HEK293 (cell line): ENCODE results near the gene THUMPD1.

ENCODE experiments used
- CTCF ChIA-PET: fragments of 350-600 bp; formaldehyde crosslinking; extraction: SDS; loops from one replicate; lab custom pipeline; 2021; ENCODE audit warnings: antibody characterized with exemption; lab: Yijun Ruan, JAX
- POLR2A ChIA-PET: fragments of 300-600 bp; formaldehyde crosslinking; extraction: SDS; loops from one replicate; lab custom pipeline; 2020; ENCODE audit warnings: antibody characterized with exemption, inconsistent platforms; lab: Yijun Ruan, JAX
- H3K27ac ChIP-seq: fragments of 200-500 bp; sonication (Bioruptor generic); 2 replicates; pipeline ENCODE4 v1.5.1; 2014; ENCODE audit warnings: low read depth, low read length, control low read depth, inconsistent platforms; ENCODE audit errors: extremely low read depth
- H3K36me3 ChIP-seq, 2 experiments: fragments of 200-500 bp in 1 of 2; sonication (Bioruptor generic) in 1 of 2; 1 replicate in 1 of 2; 2 replicates in 1 of 2; pipeline ENCODE4 v1.5.1; 2014 to 2017; ENCODE audit warnings: inconsistent platforms in 2 of 2, low read length in 2 of 2; ENCODE audit not compliant: control insufficient read depth in 2 of 2, insufficient read depth in 1 of 2
- H3K4me1 ChIP-seq: fragments of 200-500 bp; sonication (Bioruptor generic); 2 replicates; pipeline ENCODE4 v1.5.1; 2014; ENCODE audit warnings: mild to moderate bottlenecking, low read length, inconsistent platforms; ENCODE audit not compliant: control insufficient read depth, insufficient read depth
- H3K4me3 ChIP-seq: 2 replicates; pipeline ENCODE4 v1.5.1; 2011; ENCODE audit warnings: low read depth, mild to moderate bottlenecking, control low read depth, low read length, moderate library complexity
- H3K9me3 ChIP-seq: fragments of 200-500 bp; sonication (Bioruptor generic); 2 replicates; pipeline ENCODE4 v1.5.1; 2014; ENCODE audit warnings: low read depth, low read length, inconsistent platforms; ENCODE audit not compliant: control insufficient read depth, insufficient read depth
- OVOL3 ChIP-seq: fragments of 450-650 bp; formaldehyde crosslinking; IDR thresholded peaks from 2 replicates; pipeline ENCODE4 v1.5.1; 2016; ENCODE audit warnings: missing biosample characterization, missing genetic modification characterization
- SP2 ChIP-seq: fragments of 450-650 bp; formaldehyde crosslinking; IDR thresholded peaks from 2 replicates; pipeline ENCODE4 v1.5.1; 2016; ENCODE audit warnings: missing biosample characterization, missing genetic modification characterization
- ZFP37 ChIP-seq: fragments of 450-650 bp; formaldehyde crosslinking; IDR thresholded peaks from 2 replicates; pipeline ENCODE4 v1.5.1; 2016; ENCODE audit warnings: missing biosample characterization, missing genetic modification characterization
- ZNF184 ChIP-seq: fragments of 450-650 bp; IDR thresholded peaks from 2 replicates; pipeline ENCODE4 v1.5.1; 2018; ENCODE audit warnings: missing biosample characterization, mild to moderate bottlenecking, missing genetic modification characterization
- ZNF24 ChIP-seq: fragments of 450-650 bp; formaldehyde crosslinking; IDR thresholded peaks from 2 replicates; pipeline ENCODE4 v1.5.1; 2016; ENCODE audit warnings: missing biosample characterization, missing genetic modification characterization
- ZNF37A ChIP-seq: fragments of 450-650 bp; IDR thresholded peaks from 2 replicates; pipeline ENCODE4 v1.5.1; 2018; ENCODE audit warnings: missing biosample characterization, missing genetic modification characterization
- ZNF391 ChIP-seq: fragments of 450-650 bp; formaldehyde crosslinking; IDR thresholded peaks from 2 replicates; pipeline ENCODE4 v1.5.1; 2016; ENCODE audit warnings: low read depth, missing biosample characterization, missing genetic modification characterization, borderline replicate concordance
- ZNF510 ChIP-seq: fragments of 450-650 bp; formaldehyde crosslinking; IDR thresholded peaks from 2 replicates; pipeline ENCODE4 v1.5.1; 2018; ENCODE audit warnings: mild to moderate bottlenecking, missing genetic modification characterization, missing biosample characterization; ENCODE audit not compliant: insufficient replicate concordance
- ZNF707 ChIP-seq: fragments of 450-650 bp; formaldehyde crosslinking; IDR thresholded peaks from 2 replicates; pipeline ENCODE4 v1.5.1; 2016; ENCODE audit warnings: missing biosample characterization, missing genetic modification characterization
- ZNF768 ChIP-seq: fragments of 450-650 bp; formaldehyde crosslinking; IDR thresholded peaks from 2 replicates; pipeline ENCODE4 v1.5.1; 2018; ENCODE audit warnings: missing biosample characterization, mild to moderate bottlenecking, missing genetic modification characterization
- ZNF791 ChIP-seq: fragments of 450-650 bp; formaldehyde crosslinking; IDR thresholded peaks from 2 replicates; pipeline ENCODE4 v1.5.1; 2016; ENCODE audit warnings: missing biosample characterization, missing genetic modification characterization
- TF ChIP-seq, protein P1 (sequence below): fragments of 450-650 bp; formaldehyde crosslinking; conservative IDR thresholded peaks from 2 replicates; pipeline ENCODE4 v1.5.1; 2016; ENCODE audit warnings: low read depth, missing biosample characterization, missing genetic modification characterization
- TF ChIP-seq, protein P2 (sequence below): fragments of 450-650 bp; formaldehyde crosslinking; IDR thresholded peaks from 2 replicates; pipeline ENCODE4 v1.5.1; 2016; ENCODE audit warnings: missing biosample characterization, missing genetic modification characterization, low read depth
- TF ChIP-seq, protein P3 (sequence below): fragments of 450-650 bp; formaldehyde crosslinking; IDR thresholded peaks from 2 replicates; pipeline ENCODE4 v1.5.1; 2016; ENCODE audit warnings: missing biosample characterization, missing genetic modification characterization
- TF ChIP-seq, protein P4 (sequence below): sonication (generic); formaldehyde crosslinking; IDR thresholded peaks from 2 replicates; pipeline ENCODE4 v1.8.1; 2022; ENCODE audit warnings: mild to moderate bottlenecking, moderate library complexity, missing genetic modification reagents
- TF ChIP-seq, protein P5 (sequence below): fragments of 450-650 bp; formaldehyde crosslinking; IDR thresholded peaks from 2 replicates; pipeline ENCODE4 v1.5.1; 2016; ENCODE audit warnings: missing biosample characterization, missing genetic modification characterization, borderline replicate concordance

The THUMPD1 gene

DNA sequence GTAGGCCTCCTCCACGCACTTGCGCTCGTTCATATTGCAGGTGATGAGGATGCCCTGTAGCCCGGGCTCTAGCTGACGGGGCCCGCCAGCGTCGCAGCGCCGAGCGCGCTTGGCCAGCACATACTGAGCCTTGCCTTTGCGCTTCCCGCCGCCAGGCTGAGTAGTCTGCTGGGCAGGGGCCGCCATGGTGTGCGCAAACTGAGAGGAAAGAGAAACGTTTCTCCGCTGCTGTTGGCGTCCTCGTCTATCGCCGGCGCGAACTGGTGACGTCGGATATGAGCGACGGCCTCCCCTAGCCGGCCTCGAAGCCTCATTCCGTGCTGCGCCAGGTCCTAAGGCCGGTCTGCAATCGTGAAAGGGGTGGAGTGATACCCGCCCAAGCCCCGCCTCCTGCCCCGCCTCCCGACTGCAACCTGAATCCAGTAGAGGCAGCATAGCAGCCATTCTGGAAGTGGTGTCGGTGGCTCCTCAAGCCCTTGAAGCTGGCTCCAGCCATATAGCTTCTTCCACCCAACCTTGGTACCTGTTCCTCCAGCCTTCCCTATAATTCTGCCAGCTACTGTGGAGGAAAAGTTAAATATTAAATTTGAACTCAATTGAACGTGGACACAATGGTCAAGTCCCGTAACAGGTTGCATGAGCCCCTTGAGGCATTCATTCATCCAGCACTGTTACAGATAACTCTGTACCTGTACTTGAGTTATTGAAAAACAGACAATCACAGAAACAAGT lies at the start of gene THUMPD1 (continued):
- TF ChIP-seq, protein P1, sequence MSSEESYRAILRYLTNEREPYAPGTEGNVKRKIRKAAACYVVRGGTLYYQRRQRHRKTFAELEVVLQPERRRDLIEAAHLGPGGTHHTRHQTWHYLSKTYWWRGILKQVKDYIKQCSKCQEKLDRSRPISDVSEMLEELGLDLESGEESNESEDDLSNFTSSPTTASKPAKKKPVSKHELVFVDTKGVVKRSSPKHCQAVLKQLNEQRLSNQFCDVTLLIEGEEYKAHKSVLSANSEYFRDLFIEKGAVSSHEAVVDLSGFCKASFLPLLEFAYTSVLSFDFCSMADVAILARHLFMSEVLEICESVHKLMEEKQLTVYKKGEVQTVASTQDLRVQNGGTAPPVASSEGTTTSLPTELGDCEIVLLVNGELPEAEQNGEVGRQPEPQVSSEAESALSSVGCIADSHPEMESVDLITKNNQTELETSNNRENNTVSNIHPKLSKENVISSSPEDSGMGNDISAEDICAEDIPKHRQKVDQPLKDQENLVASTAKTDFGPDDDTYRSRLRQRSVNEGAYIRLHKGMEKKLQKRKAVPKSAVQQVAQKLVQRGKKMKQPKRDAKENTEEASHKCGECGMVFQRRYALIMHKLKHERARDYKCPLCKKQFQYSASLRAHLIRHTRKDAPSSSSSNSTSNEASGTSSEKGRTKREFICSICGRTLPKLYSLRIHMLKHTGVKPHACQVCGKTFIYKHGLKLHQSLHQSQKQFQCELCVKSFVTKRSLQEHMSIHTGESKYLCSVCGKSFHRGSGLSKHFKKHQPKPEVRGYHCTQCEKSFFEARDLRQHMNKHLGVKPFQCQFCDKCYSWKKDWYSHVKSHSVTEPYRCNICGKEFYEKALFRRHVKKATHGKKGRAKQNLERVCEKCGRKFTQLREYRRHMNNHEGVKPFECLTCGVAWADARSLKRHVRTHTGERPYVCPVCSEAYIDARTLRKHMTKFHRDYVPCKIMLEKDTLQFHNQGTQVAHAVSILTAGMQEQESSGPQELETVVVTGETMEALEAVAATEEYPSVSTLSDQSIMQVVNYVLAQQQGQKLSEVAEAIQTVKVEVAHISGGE (tag by site-specific recombination) = 0 out of 2 replicates have a peak, but pooled peaks have one; percentile 29
- TF ChIP-seq ZFP37 (tag by site-specific recombination) (no peak), ZNF37A (tag by site-specific recombination) (no peak), ZNF391 (0 out of 2 replicates have a peak, but pooled peaks have one; percentile 37), SP2 (tag by site-specific recombination) (peak; percentile 71), ZNF768 (no peak)
- TF ChIP-seq, protein P2, sequence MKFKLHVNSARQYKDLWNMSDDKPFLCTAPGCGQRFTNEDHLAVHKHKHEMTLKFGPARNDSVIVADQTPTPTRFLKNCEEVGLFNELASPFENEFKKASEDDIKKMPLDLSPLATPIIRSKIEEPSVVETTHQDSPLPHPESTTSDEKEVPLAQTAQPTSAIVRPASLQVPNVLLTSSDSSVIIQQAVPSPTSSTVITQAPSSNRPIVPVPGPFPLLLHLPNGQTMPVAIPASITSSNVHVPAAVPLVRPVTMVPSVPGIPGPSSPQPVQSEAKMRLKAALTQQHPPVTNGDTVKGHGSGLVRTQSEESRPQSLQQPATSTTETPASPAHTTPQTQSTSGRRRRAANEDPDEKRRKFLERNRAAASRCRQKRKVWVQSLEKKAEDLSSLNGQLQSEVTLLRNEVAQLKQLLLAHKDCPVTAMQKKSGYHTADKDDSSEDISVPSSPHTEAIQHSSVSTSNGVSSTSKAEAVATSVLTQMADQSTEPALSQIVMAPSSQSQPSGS (tag by site-specific recombination) = peak; percentile 60

DNA sequence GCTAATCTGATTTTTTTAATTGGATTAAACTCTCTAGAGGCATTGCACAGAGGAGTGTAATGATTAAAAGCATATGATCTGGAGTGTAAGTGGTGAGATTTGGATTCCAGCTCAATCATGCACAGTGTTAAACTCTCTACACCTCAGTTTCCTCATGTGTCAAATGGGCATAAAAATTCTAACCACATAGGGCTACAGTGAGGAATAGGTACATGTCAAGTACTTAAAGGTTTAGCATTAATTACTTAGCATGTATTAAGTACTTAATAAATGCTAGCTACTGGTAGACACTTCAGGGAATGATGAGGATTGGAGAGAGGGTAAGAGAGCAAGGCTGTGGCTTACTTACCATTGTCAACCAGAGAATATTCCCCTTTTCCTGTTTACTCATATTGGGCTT lies 47.5 kb upstream of the THUMPD1 start:
- ChIA-PET POLR2A (interaction anchor here (0.7 kb wide), 1 partner anchor 24 kb away, joined by 11 read pairs; no protein-coding TSS in a partner anchor), CTCF (interaction anchor here (0.6 to 2.6 kb wide), 2 partner anchors 13 to 532 kb away, joined by 3 to 15 read pairs; no protein-coding TSS in a partner anchor)
- Histone ChIP-seq H3K36me3 (no peaks in the 10 kb centered on the region), H3K4me1 (no peaks in the 10 kb centered on the region), H3K27ac (no peak overlapping the region), H3K9me3 (no peaks in the 10 kb centered on the region), H3K4me3 (no peak overlapping the region)
- TF ChIP-seq OVOL3 (tag by site-specific recombination) = no peak
- TF ChIP-seq ZNF24 (tag by site-specific recombination) = no peak
- TF ChIP-seq, protein P3, sequence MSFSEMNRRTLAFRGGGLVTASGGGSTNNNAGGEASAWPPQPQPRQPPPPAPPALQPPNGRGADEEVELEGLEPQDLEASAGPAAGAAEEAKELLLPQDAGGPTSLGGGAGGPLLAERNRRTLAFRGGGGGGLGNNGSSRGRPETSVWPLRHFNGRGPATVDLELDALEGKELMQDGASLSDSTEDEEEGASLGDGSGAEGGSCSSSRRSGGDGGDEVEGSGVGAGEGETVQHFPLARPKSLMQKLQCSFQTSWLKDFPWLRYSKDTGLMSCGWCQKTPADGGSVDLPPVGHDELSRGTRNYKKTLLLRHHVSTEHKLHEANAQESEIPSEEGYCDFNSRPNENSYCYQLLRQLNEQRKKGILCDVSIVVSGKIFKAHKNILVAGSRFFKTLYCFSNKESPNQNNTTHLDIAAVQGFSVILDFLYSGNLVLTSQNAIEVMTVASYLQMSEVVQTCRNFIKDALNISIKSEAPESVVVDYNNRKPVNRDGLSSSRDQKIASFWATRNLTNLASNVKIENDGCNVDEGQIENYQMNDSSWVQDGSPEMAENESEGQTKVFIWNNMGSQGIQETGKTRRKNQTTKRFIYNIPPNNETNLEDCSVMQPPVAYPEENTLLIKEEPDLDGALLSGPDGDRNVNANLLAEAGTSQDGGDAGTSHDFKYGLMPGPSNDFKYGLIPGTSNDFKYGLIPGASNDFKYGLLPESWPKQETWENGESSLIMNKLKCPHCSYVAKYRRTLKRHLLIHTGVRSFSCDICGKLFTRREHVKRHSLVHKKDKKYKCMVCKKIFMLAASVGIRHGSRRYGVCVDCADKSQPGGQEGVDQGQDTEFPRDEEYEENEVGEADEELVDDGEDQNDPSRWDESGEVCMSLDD = no peak
- TF ChIP-seq, protein P4, sequence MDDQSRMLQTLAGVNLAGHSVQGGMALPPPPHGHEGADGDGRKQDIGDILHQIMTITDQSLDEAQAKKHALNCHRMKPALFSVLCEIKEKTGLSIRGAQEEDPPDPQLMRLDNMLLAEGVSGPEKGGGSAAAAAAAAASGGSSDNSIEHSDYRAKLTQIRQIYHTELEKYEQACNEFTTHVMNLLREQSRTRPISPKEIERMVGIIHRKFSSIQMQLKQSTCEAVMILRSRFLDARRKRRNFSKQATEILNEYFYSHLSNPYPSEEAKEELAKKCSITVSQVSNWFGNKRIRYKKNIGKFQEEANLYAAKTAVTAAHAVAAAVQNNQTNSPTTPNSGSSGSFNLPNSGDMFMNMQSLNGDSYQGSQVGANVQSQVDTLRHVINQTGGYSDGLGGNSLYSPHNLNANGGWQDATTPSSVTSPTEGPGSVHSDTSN (CRISPR knock-in tag) = no peak
- TF ChIP-seq ZNF791 (tag by site-specific recombination) = no peak
- TF ChIP-seq ZNF184 (tag by site-specific recombination) = no peak
- no peak for TF ChIP-seq ZNF510 (tag by site-specific recombination)
- TF ChIP-seq ZNF707 = no peak
- TF ChIP-seq, protein P5, sequence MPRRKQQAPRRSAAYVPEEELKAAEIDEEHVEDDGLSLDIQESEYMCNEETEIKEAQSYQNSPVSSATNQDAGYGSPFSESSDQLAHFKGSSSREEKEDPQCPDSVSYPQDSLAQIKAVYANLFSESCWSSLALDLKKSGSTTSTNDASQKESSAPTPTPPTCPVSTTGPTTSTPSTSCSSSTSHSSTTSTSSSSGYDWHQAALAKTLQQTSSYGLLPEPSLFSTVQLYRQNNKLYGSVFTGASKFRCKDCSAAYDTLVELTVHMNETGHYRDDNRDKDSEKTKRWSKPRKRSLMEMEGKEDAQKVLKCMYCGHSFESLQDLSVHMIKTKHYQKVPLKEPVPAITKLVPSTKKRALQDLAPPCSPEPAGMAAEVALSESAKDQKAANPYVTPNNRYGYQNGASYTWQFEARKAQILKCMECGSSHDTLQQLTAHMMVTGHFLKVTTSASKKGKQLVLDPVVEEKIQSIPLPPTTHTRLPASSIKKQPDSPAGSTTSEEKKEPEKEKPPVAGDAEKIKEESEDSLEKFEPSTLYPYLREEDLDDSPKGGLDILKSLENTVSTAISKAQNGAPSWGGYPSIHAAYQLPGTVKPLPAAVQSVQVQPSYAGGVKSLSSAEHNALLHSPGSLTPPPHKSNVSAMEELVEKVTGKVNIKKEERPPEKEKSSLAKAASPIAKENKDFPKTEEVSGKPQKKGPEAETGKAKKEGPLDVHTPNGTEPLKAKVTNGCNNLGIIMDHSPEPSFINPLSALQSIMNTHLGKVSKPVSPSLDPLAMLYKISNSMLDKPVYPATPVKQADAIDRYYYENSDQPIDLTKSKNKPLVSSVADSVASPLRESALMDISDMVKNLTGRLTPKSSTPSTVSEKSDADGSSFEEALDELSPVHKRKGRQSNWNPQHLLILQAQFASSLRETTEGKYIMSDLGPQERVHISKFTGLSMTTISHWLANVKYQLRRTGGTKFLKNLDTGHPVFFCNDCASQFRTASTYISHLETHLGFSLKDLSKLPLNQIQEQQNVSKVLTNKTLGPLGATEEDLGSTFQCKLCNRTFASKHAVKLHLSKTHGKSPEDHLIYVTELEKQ (tag by site-specific recombination) = no peak
